Keratinocyte (primary cell): Measurements from ENCODE around the gene KCNB1. TPM values are rescaled to one million over a fixed set of nuclear protein-coding genes. Genes with fewer than 3 reads are reported as not detected.

ENCODE experiments used
- DNase-seq: peaks from one replicate; pipeline ENCODE4 v3.0.0-alpha.2; 2011; ENCODE audit warnings: low read depth, missing footprints, low spot score
- FAIRE-seq: peaks from 2 replicates; lab custom pipeline; 2011; peaks lifted over from hg19 to GRCh38; lab: Jason Lieb, UNC
- H2AFZ ChIP-seq: 2 replicates; pipeline ENCODE4 v1.6.0; 2012; ENCODE audit warnings: low read length, control low read depth, inconsistent platforms; ENCODE audit not compliant: control insufficient read depth
- H3K27ac ChIP-seq: 2 replicates; pipeline ENCODE4 v1.5.1; 2011; ENCODE audit warnings: low read length; ENCODE audit not compliant: control insufficient read depth, insufficient read depth
- H3K27me3 ChIP-seq: 3 replicates; pipeline ENCODE4 v1.6.0; 2011; ENCODE audit warnings: low read length; ENCODE audit not compliant: control insufficient read depth, insufficient read depth; ENCODE audit errors: extremely low read depth
- H3K36me3 ChIP-seq, 2 experiments: 2 replicates in 1 of 2; 3 replicates in 1 of 2; pipeline ENCODE4 v1.5.1; 2011; ENCODE audit warnings: low read length in 2 of 2, mild to moderate bottlenecking in 1 of 2; ENCODE audit not compliant: control insufficient read depth in 2 of 2, insufficient read depth in 2 of 2; ENCODE audit errors: extremely low read depth in 1 of 2
- H3K4me1 ChIP-seq: 3 replicates; pipeline ENCODE4 v1.5.1; 2011; ENCODE audit warnings: low read length; ENCODE audit not compliant: control insufficient read depth, insufficient read depth; ENCODE audit errors: extremely low read depth
- H3K4me2 ChIP-seq: 3 replicates; pipeline ENCODE4 v1.6.0; 2011; ENCODE audit warnings: low read depth, low read length; ENCODE audit not compliant: control insufficient read depth, insufficient read depth; ENCODE audit errors: extremely low read depth
- H3K4me3 ChIP-seq, 3 experiments: fragments of 200-600 bp in 1 of 3; sonication (generic) in 1 of 3; 2 replicates in 2 of 3; 3 replicates in 1 of 3; pipeline ENCODE4 v1.5.1; 2011 to 2016; ENCODE audit warnings: low read length in 3 of 3, mild to moderate bottlenecking in 3 of 3, control low read depth in 2 of 3, inconsistent platforms in 1 of 3, low read depth in 1 of 3, mixed read lengths in 1 of 3, mixed run types in 1 of 3, moderate library complexity in 1 of 3; ENCODE audit not compliant: control insufficient read depth in 2 of 3, insufficient read depth in 2 of 3; ENCODE audit errors: extremely low read depth in 1 of 3
- H3K79me2 ChIP-seq: 2 replicates; pipeline ENCODE4 v1.6.0; 2012; ENCODE audit warnings: low read length; ENCODE audit not compliant: control insufficient read depth, insufficient read depth
- H3K9ac ChIP-seq: 3 replicates; pipeline ENCODE4 v1.6.0; 2011; ENCODE audit warnings: low read length; ENCODE audit not compliant: control insufficient read depth, insufficient read depth; ENCODE audit errors: extremely low read depth
- H3K9me1 ChIP-seq: 3 replicates; pipeline ENCODE4 v1.6.0; 2011; ENCODE audit warnings: low read length; ENCODE audit not compliant: control insufficient read depth, insufficient read depth; ENCODE audit errors: extremely low read depth
- H3K9me3 ChIP-seq: 2 replicates; pipeline ENCODE4 v1.5.1; 2012; ENCODE audit warnings: low read depth, low read length; ENCODE audit not compliant: control insufficient read depth
- H4K20me1 ChIP-seq: 3 replicates; pipeline ENCODE4 v1.6.0; 2011; ENCODE audit warnings: low read length; ENCODE audit not compliant: control insufficient read depth, insufficient read depth; ENCODE audit errors: extremely low read depth
- CTCF ChIP-seq, 3 experiments: IDR thresholded peaks in 1 of 3; conservative IDR thresholded peaks in 1 of 3; optimal IDR thresholded peaks in 1 of 3; 2 replicates in 2 of 3; 3 replicates in 1 of 3; pipeline versions ENCODE3 to v1.5.1; 2011; ENCODE audit warnings: low read length in 3 of 3, mild to moderate bottlenecking in 3 of 3, moderate library complexity in 2 of 3, control low read depth in 1 of 3, inconsistent platforms in 1 of 3; ENCODE audit not compliant: insufficient read depth in 2 of 3; ENCODE audit errors: extremely low read depth in 1 of 3
- EZH2 ChIP-seq: IDR thresholded peaks from one replicate; pipeline ENCODE4 v1.6.1; 2012; ENCODE audit warnings: inconsistent platforms, mild to moderate bottlenecking, low read length, moderate library complexity
- dilution Hi-C: fragments of 300-500 bp; cut with MboI; formaldehyde crosslinking; loops from one replicate; pipeline ENCODE4 v1.7.0; 2020; ENCODE audit warnings: low sequenced_read_pairs; ENCODE audit not compliant: extremely low pct_ligation_motif_present
- polyA plus RNA-seq, 5 experiments: library from polyadenylated mRNA; depleted of rRNA in 3 of 5; stranded (reverse) in 3 of 5; stranded (forward) in 1 of 5; unstranded in 1 of 5; fragments of >200 nt; gene quantifications; 1 replicate in 1 of 5; 2 replicates in 3 of 5; 3 replicates in 1 of 5; pipeline versions ENCODE4 v1.2.1 to v1.2.3, GENCODE V29; 2011 to 2012; ENCODE audit warnings: missing spikeins in 2 of 5, low read depth in 1 of 5, low replicate concordance in 1 of 5

KCNB1 gene
- polyA plus RNA-seq, 1 donor (not counting 4 experiments of a cell fraction or from before 2014, with no cell fraction given): not detected

GRCh38 chr20:49456646-49457045 lies 25.8 kb downstream of the KCNB1 start:
- no peak overlapping the region for H3K4me2 ChIP-seq
- H3K9me1 ChIP-seq: no peaks in the 10 kb centered on the region
- no peak for DNase-seq
- peaks cover 45% of the 10 kb centered on the region for H3K27me3 ChIP-seq
- no peak overlapping the region for H3K27ac ChIP-seq
- H3K36me3 ChIP-seq: no peaks in the 10 kb centered on the region
- no peak for TF ChIP-seq EZH2
- no peak for TF ChIP-seq CTCF (optimal IDR thresholded peaks at IDR 0.05 in 1 of 3, IDR thresholded peaks at IDR 0.05 in 1 of 3, conservative IDR thresholded peaks at IDR 0.05 in 1 of 3; ENCODE audit: extremely low read depth in 1 of 3, insufficient read depth in 2 of 3, low read length in 3 of 3)
- H3K4me3 ChIP-seq: no peak overlapping the region
- H3K4me1 ChIP-seq: peaks cover 6% of the 10 kb centered on the region
- H2AFZ ChIP-seq: no peak overlapping the region
- no peaks in the 10 kb centered on the region for H3K9me3 ChIP-seq
- H4K20me1 ChIP-seq: no peaks in the 10 kb centered on the region
- no peak overlapping the region for H3K9ac ChIP-seq
- H3K79me2 ChIP-seq: no peaks in the 10 kb centered on the region
- dilution Hi-C loops: no loop called here
- FAIRE-seq: no peak

GRCh38 chr20:49455691-49456090 lies 26.8 kb downstream of the KCNB1 start:
- Histone ChIP-seq H3K4me3 (no peak overlapping the region), H2AFZ (no peak overlapping the region), H3K79me2 (no peaks in the 10 kb centered on the region), H3K4me2 (no peak overlapping the region), H3K4me1 (peaks cover 2% of the 10 kb centered on the region), H3K9me1 (no peaks in the 10 kb centered on the region), H4K20me1 (no peaks in the 10 kb centered on the region), H3K9ac (no peak overlapping the region), H3K27me3 (peaks cover 43% of the 10 kb centered on the region), H3K36me3 (no peaks in the 10 kb centered on the region), H3K9me3 (no peaks in the 10 kb centered on the region), H3K27ac (no peak overlapping the region)
- no peak for DNase-seq
- FAIRE-seq: no peak
- TF ChIP-seq CTCF (optimal IDR thresholded peaks at IDR 0.05 in 1 of 3, IDR thresholded peaks at IDR 0.05 in 1 of 3, conservative IDR thresholded peaks at IDR 0.05 in 1 of 3; ENCODE audit: extremely low read depth in 1 of 3, insufficient read depth in 2 of 3, low read length in 3 of 3): no peak
- TF ChIP-seq EZH2: no peak
- dilution Hi-C loops: no loop called here
